ENCODE results near the gene TMEM178B.

DNA sequence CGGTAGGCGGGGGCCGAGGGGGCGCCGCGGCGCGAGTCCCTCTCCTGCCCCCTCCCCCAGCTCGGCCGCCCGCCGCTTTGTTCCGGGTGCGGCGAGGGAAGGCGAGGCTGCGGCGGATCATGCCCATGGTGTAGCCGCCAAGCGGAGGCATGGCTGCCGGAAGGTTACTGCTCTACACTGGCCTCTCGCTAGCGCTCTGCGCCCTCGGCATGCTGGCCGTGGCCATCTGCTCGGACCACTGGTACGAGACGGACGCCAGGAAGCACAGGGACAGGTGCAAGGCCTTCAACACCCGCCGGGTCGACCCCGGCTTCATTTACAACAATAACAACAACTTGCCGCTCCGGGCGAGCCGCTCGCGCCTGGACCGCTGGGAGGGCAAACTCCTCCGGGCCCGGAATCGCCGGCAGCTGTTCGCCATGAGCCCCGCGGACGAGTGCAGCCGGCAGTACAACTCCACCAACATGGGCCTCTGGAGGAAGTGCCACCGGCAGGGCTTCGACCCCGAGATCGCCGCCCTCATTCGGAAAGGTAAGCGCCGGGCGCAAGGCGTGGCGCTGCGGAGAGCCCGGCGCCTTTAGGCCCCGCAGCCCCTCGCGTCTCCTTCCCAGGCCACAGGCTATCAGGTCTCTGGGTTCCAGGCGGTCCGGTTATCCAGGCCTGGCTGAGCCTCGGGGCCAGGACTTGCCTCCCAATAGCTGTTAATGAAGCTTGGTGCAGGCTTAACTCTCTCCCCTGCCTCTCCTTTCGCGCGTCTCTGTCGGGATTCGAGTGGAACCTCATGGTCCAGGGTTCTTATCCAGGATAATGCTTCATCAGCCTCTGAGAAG is 513 bp downstream of the TMEM178B start:
- TF ChIP-seq EZH2 (IDR thresholded peaks at IDR 0.05): no peak
- TF ChIP-seq POLR2AphosphoS5 (IDR thresholded peaks at IDR 0.05; ENCODE audit: borderline replicate concordance, low read depth, low read length): 0 out of 2 replicates have a peak, but pooled peaks have one; percentile 16
- no peak for TF ChIP-seq FOXP2 (optimal IDR thresholded peaks at IDR 0.05; ENCODE audit: control extremely low read depth, extremely low read length, insufficient read depth)
